ENCODE data around the gene SETD3.

Gene SETD3

DNA sequence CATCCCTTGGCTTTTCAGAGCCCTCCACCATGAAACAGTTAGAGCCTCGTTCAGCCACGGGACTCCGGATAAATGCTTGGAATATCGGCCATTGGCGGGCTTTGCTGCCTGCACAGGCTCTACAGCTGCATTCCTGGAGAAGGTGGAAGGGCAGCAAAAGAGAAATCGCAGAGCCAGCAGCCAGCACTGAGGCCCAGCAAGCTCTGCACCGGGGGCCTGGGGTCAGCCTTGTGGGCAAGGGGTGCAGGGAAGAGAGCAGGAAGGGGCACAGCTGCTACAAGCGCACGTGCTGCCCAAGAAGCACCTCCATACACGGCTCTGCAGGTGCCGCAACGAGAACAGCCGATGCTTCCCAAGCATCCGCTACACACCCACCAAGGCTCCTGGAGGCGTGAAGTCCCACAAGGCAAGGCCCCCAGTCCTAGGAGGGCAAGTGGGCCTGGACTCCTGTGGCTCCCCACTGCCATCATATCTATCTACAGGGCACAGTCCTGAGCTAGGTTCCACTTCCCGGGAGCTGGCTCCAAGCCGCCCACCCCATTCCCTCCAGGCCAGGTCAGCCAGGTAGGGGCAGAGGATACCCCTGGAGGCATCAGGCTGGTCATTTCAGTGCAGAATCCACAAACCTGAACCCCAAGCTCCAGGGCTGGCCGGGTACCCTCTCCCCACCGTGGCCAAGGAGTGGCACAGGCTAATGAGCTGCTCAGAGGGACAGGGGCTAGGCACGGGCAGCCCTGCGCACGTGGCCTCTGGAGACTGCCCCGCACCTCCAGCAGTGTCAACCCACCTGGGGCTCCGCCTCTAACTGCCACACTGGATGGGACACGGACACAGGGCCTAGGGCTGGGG is 40.7 kb upstream of the SETD3 start:
- CTCF ChIA-PET, result interaction anchor here (1.7 kb wide), 1 partner anchor 107 kb away, joined by 8 read pairs; no protein-coding TSS in a partner anchor
- POLR2A ChIA-PET, result no interaction called here
- no peak for DNase-seq (ENCODE audit: extremely low spot score)
- TF ChIP-seq, protein P1, sequence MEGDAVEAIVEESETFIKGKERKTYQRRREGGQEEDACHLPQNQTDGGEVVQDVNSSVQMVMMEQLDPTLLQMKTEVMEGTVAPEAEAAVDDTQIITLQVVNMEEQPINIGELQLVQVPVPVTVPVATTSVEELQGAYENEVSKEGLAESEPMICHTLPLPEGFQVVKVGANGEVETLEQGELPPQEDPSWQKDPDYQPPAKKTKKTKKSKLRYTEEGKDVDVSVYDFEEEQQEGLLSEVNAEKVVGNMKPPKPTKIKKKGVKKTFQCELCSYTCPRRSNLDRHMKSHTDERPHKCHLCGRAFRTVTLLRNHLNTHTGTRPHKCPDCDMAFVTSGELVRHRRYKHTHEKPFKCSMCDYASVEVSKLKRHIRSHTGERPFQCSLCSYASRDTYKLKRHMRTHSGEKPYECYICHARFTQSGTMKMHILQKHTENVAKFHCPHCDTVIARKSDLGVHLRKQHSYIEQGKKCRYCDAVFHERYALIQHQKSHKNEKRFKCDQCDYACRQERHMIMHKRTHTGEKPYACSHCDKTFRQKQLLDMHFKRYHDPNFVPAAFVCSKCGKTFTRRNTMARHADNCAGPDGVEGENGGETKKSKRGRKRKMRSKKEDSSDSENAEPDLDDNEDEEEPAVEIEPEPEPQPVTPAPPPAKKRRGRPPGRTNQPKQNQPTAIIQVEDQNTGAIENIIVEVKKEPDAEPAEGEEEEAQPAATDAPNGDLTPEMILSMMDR (IDR thresholded peaks at IDR 0.05; ENCODE audit: control extremely low read depth, extremely low read depth, low read depth, missing control alignments), result no peak

DNA sequence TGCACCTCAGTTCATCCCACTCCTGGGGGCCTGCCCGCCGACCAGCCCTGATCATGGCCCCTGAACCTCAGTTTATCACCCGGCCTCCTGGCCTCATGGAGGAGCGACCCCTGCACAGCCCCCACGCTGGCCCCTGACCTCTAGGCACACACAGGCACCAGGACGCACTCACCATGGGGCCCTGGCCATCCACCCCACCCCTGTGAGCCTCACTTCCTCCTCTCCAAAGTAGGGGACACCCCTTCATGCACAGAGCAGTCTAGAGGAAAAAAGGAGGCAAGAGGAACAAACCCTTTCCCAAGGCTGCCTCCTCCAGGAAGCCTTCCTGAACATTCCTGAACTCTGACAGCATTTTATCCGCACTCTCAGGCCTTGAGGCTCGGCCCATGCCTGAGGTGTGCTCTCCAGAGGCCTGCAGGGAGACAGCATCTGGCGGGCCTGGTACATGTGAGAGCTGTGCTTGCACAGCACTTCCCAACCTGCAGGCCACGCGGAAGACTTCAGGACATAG is 40.0 kb upstream of the SETD3 start:
- ChIA-PET CTCF (interaction anchor here (1.7 kb wide), 1 partner anchor 108 kb away, joined by 8 read pairs; no protein-coding TSS in a partner anchor), POLR2A (no interaction called here)
- TF ChIP-seq, protein P1 (IDR thresholded peaks at IDR 0.05; ENCODE audit: control extremely low read depth, extremely low read depth, low read depth, missing control alignments), result no peak
- no peak for DNase-seq (ENCODE audit: extremely low spot score)

DNA sequence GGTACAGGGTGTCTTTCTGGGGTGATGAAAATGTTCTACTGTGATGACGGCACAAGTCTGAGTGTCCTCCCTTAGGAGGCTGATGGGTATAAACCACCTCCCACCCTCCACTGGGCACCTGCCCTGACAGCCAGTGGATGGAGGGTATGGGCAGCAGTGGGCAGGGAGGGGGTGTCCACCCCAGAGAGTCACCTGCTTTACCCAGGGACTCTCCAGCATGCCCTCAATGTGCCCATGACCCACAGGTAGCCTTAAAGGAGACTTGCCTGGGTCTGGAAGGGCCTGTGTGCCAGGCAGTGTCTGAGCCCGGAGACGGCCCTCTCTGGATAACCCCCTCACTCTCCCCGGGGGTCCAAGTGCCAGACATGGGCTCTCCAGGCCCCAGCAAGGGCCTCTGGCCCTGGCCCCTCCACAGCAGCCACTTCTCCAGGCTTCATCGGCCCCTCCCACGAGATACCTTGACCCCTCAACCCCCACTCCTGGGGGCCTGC is 39.3 kb upstream of the SETD3 start:
- no peak for DNase-seq (ENCODE audit: extremely low spot score)
- ChIA-PET CTCF (interaction anchor here (1.3 kb wide), 2 partner anchors 108 to 113 kb away, joined by 6 to 10 read pairs; no protein-coding TSS in a partner anchor), POLR2A (no interaction called here)
- TF ChIP-seq, protein P1 (IDR thresholded peaks at IDR 0.05; ENCODE audit: control extremely low read depth, extremely low read depth, low read depth, missing control alignments), result no peak

DNA sequence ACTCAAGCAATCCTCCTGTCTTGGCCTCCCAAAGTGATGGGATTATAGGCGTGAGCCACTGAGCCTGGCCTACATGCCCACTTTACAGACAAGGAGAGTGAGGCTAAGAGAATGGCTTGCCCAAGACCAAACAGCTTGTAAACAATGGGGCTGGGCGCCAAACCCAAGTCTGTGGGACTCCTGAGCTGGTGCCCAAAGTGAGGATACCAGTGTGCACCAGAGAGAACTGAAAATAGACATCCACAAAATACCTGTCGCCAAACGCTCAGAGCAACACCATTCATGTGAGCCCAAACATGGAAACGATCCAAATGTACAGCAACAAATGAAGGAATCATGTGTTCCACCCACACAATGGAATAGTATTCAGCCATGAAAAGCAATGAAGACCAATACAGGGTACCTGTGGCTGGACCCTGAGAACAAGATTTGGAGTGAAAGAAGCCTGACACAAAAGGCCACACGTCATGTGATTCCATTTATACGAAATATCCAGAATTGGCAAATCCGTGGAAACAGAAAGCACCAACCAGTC is 38.8 kb upstream of the SETD3 start:
- no peak for DNase-seq (ENCODE audit: extremely low spot score)
- CTCF ChIA-PET, result interaction anchor here (1.3 kb wide), 2 partner anchors 109 to 114 kb away, joined by 6 to 10 read pairs; no protein-coding TSS in a partner anchor
- POLR2A ChIA-PET, result interaction anchor here (0.7 kb wide), 1 partner anchor 29 kb away, joined by 4 read pairs; no protein-coding TSS in a partner anchor
- TF ChIP-seq, protein P1 (IDR thresholded peaks at IDR 0.05; ENCODE audit: control extremely low read depth, extremely low read depth, low read depth, missing control alignments), result no peak

DNA sequence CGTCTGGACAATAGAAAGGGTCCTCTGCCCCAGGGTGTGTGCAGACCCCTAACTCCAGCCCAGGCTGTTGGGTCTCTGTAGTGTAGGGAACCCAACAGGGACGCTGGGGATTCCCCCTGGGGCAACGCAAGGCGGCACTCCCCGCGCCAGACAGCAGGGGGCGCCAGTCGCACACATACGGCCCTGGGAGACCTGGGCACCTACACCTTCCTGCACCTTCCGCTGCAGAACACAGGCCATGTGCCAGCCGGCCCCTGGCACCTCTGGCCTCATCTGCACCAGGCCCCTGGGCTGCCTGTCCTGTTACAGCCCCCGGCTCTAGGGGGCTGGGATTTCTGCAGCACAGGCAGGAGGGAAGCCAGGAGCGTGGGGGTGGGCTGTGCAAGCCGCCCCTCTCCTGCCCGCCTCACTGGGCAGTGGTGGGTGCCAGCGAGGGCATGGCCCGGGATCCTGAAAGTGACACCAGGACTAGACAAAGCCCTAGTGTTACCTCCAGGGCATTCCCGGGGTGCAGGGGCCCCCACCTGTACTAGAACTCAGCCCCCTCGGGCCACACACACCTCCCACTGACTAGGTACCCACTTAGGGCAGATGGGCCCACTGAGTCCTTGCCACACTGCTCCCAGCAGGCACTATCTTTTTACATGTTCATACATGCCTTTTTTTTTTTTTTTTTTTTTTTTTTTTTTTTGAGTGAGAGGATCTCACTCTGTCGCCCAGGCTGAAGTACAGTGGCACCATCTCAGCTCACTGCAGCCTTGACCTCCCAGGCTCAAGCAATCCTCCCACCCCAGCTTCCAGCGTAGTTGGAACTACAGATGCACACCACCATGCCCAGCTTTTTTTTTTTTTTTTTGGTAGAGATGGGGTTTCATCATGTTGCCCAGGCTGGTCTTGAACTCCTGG is 38.0 kb upstream of the SETD3 start:
- POLR2A ChIA-PET, result interaction anchor here (0.7 kb wide), 1 partner anchor 29 kb away, joined by 4 read pairs; no protein-coding TSS in a partner anchor
- peak; percentile 91 for DNase-seq (ENCODE audit: extremely low spot score)
- CTCF ChIA-PET, result interaction anchor here (1.3 to 2.2 kb wide), 6 partner anchors 25 to 115 kb away, joined by 5 to 10 read pairs (median 6); no protein-coding TSS in a partner anchor
- TF ChIP-seq, protein P1 (IDR thresholded peaks at IDR 0.05; ENCODE audit: control extremely low read depth, extremely low read depth, low read depth, missing control alignments), result peak; percentile 99

Measured in GM10248 (cell line).